SU-DHL-6 (cell line): ENCODE measurements around the gene S1PR2.

Experiments
- H2AFZ ChIP-seq: fragments of 200-600 bp; sonication (generic); 2 replicates; pipeline ENCODE4 v1.6.1; 2014; ENCODE audit warnings: low read depth, mild to moderate bottlenecking, moderate library complexity, mixed read lengths, antibody characterized with exemption, low read length; ENCODE audit not compliant: severe bottlenecking
- H3F3A ChIP-seq: fragments of 200-600 bp; shearing (Covaris generic); 2 replicates; pipeline ENCODE4 v1.6.0; 2016; ENCODE audit warnings: antibody characterized with exemption, mild to moderate bottlenecking; ENCODE audit not compliant: insufficient read depth
- H3K27ac ChIP-seq: fragments of 200-600 bp; sonication (generic); 2 replicates; pipeline ENCODE4 v1.5.1; 2016; ENCODE audit warnings: low read depth, mild to moderate bottlenecking, low read length, moderate library complexity, mixed read lengths
- H3K27me3 ChIP-seq: fragments of 200-600 bp; sonication (generic), shearing (Covaris generic); 2 replicates; pipeline ENCODE4 v1.6.0; 2014; ENCODE audit warnings: mild to moderate bottlenecking, low read length
- H3K36me3 ChIP-seq: fragments of 200-600 bp; sonication (generic); 2 replicates; pipeline ENCODE4 v1.6.1; 2014; ENCODE audit warnings: mild to moderate bottlenecking, low read length, mixed read lengths
- H3K4me2 ChIP-seq: fragments of 300-600, 200-600 bp; shearing (Covaris generic), sonication (generic); 2 replicates; pipeline ENCODE4 v1.6.0; 2014; ENCODE audit warnings: low read length, low read depth, mild to moderate bottlenecking; ENCODE audit not compliant: poor library complexity, severe bottlenecking
- H3K4me3 ChIP-seq: fragments of 200-600 bp; sonication (generic); 2 replicates; pipeline ENCODE4 v1.5.1; 2014; ENCODE audit warnings: antibody characterized with exemption, low read length, mild to moderate bottlenecking, mixed read lengths; ENCODE audit not compliant: insufficient read depth, poor library complexity, severe bottlenecking
- H3K79me2 ChIP-seq: fragments of 200-600 bp; sonication (generic); 2 replicates; pipeline ENCODE4 v1.6.1; 2014; ENCODE audit warnings: mild to moderate bottlenecking, low read length, moderate library complexity; ENCODE audit not compliant: insufficient read depth
- H3K9ac ChIP-seq: fragments of 200-600 bp; sonication (generic); 2 replicates; pipeline ENCODE4 v1.7.0; 2014; ENCODE audit warnings: mild to moderate bottlenecking, low read length
- H3K9me2 ChIP-seq: fragments of 200-600 bp; sonication (generic); replicated peaks from 2 replicates; pipeline ENCODE4 v1.6.1; 2014; ENCODE audit warnings: low read length; ENCODE audit not compliant: insufficient read depth
- H3K9me3 ChIP-seq: fragments of 200-600 bp; sonication (generic); 2 replicates; pipeline ENCODE4 v1.6.1; 2014; ENCODE audit warnings: low read length, mixed read lengths; ENCODE audit not compliant: insufficient read depth
- H4K20me1 ChIP-seq: fragments of 200-600 bp; sonication (generic); 2 replicates; pipeline ENCODE4 v1.6.1; 2014; ENCODE audit warnings: low read depth, mild to moderate bottlenecking, antibody characterized with exemption, low read length, moderate library complexity, mixed read lengths
- CTCF ChIP-seq: fragments of 200-600 bp; sonication (generic); IDR thresholded peaks from one replicate; pipeline ENCODE4 v1.5.1; 2017; ENCODE audit warnings: antibody characterized with exemption, mild to moderate bottlenecking, low read length, moderate library complexity; ENCODE audit not compliant: insufficient read depth, poor library complexity, severe bottlenecking
- EZH2phosphoT487 ChIP-seq: fragments of 200-600 bp; sonication (generic), shearing (Covaris generic); conservative IDR thresholded peaks from 2 replicates; pipeline ENCODE4 v1.6.1; 2018; ENCODE audit warnings: mild to moderate bottlenecking, antibody characterized with exemption, low read length, moderate library complexity, mixed read lengths

S1PR2 gene

GRCh38 chr19:10256970-10257615 is 26.0 kb upstream of the S1PR2 start:
- Histone ChIP-seq H3F3A (0 out of 2 replicates have a peak, but pooled peaks cover 3% of the 10 kb centered on the region), H3K79me2 (peaks cover 24% of the 10 kb centered on the region), H3K36me3 (0 out of 2 replicates have a peak, but pooled peaks cover 3% of the 10 kb centered on the region), H3K9me3 (no peaks in the 10 kb centered on the region), H4K20me1 (no peaks in the 10 kb centered on the region), H3K4me2 (no peak overlapping the region), H3K4me3 (no peak overlapping the region), H2AFZ (no peak overlapping the region), H3K27me3 (no peaks in the 10 kb centered on the region), H3K9ac (no peak overlapping the region), H3K27ac (no peak overlapping the region), H3K9me2 (no peaks in the 10 kb centered on the region)
- TF ChIP-seq CTCF (no peak), EZH2phosphoT487 (no peak)

GRCh38 chr19:10256551-10256950 is 25.4 kb upstream of the S1PR2 start:
- Histone ChIP-seq H3K36me3 (0 out of 2 replicates have a peak, but pooled peaks cover 3% of the 10 kb centered on the region), H3K27ac (no peak overlapping the region), H2AFZ (no peak overlapping the region)

GRCh38 chr19:10255358-10255757 is 24.2 kb upstream of the S1PR2 start:
- Histone ChIP-seq H3K9me3 (no peaks in the 10 kb centered on the region), H3K9ac (no peak overlapping the region), H3K36me3 (0 out of 2 replicates have a peak, but pooled peaks cover 3% of the 10 kb centered on the region), H3K27me3 (no peaks in the 10 kb centered on the region), H3K9me2 (no peaks in the 10 kb centered on the region), H3K4me2 (no peak overlapping the region), H2AFZ (no peak overlapping the region), H3K79me2 (peaks cover 24% of the 10 kb centered on the region), H3K27ac (no peak overlapping the region), H3F3A (peaks cover 7% of the 10 kb centered on the region; the same call in 1 of the 2 replicates), H4K20me1 (no peaks in the 10 kb centered on the region), H3K4me3 (no peak overlapping the region)
- TF ChIP-seq CTCF (no peak), EZH2phosphoT487 (no peak)

More at GRCh38 chr19:10256551-10256950, 25.4 kb upstream of the S1PR2 start:
- Histone ChIP-seq H3K4me3 (no peak overlapping the region), H3K9me2 (no peaks in the 10 kb centered on the region), H3F3A (0 out of 2 replicates have a peak, but pooled peaks cover 3% of the 10 kb centered on the region), H3K27me3 (no peaks in the 10 kb centered on the region), H4K20me1 (no peaks in the 10 kb centered on the region), H3K79me2 (peaks cover 24% of the 10 kb centered on the region), H3K4me2 (no peak overlapping the region), H3K9ac (no peak overlapping the region), H3K9me3 (no peaks in the 10 kb centered on the region)
- no peak for TF ChIP-seq CTCF
